Loucy (cell line): ENCODE measurements around the gene ATP1B3.

Experiments used
- H2AFZ ChIP-seq: fragments of 200-600 bp; sonication (generic); 2 replicates; pipeline ENCODE4 v1.6.0; 2016; ENCODE audit warnings: antibody characterized with exemption, mild to moderate bottlenecking, low read length, moderate library complexity
- H3F3A ChIP-seq: fragments of 200-600 bp; 2 replicates; pipeline ENCODE4 v1.6.0; 2016; ENCODE audit warnings: antibody characterized with exemption, low read depth, mild to moderate bottlenecking
- H3K27me3 ChIP-seq: fragments of 200-600 bp; sonication (generic); 2 replicates; pipeline ENCODE4 v1.6.1; 2014; ENCODE audit warnings: low read length, mild to moderate bottlenecking; ENCODE audit not compliant: insufficient read depth, poor library complexity, severe bottlenecking
- H3K36me3 ChIP-seq: fragments of 200-600 bp; sonication (generic); 2 replicates; pipeline ENCODE4 v1.6.1; 2016; ENCODE audit warnings: low read length; ENCODE audit not compliant: insufficient read depth
- H3K4me1 ChIP-seq: fragments of 200-600 bp; sonication (generic); 2 replicates; pipeline ENCODE4 v1.5.1; 2014; ENCODE audit warnings: low read length, mild to moderate bottlenecking; ENCODE audit not compliant: insufficient read depth, poor library complexity, severe bottlenecking
- H3K4me2 ChIP-seq: fragments of 200-600 bp; sonication (generic); 2 replicates; pipeline ENCODE4 v1.6.0; 2014; ENCODE audit warnings: antibody characterized with exemption, low read length, low read depth, mild to moderate bottlenecking; ENCODE audit not compliant: poor library complexity, severe bottlenecking
- H3K4me3 ChIP-seq: fragments of 200-600 bp; sonication (generic); 2 replicates; pipeline ENCODE4 v1.5.1; 2014; ENCODE audit warnings: low read length, mild to moderate bottlenecking, mixed read lengths; ENCODE audit not compliant: poor library complexity, severe bottlenecking
- H3K79me2 ChIP-seq: fragments of 200-600 bp; sonication (generic); 2 replicates; pipeline ENCODE4 v1.6.1; 2014; ENCODE audit warnings: low read length; ENCODE audit not compliant: insufficient read depth
- H3K9ac ChIP-seq: fragments of 200-600 bp; sonication (generic); 2 replicates; pipeline ENCODE4 v1.6.0; 2014; ENCODE audit warnings: mild to moderate bottlenecking, low read depth, low read length, moderate library complexity; ENCODE audit not compliant: poor library complexity, severe bottlenecking
- H3K9me2 ChIP-seq: fragments of 200-600 bp; sonication (generic); replicated peaks from 2 replicates; pipeline ENCODE4 v1.6.1; 2016; ENCODE audit warnings: low read depth, low read length, mixed read lengths
- H3K9me3 ChIP-seq: fragments of 200-600 bp; sonication (generic); 2 replicates; pipeline ENCODE4 v1.6.1; 2014; ENCODE audit warnings: mild to moderate bottlenecking, antibody characterized with exemption, low read length, low read depth; ENCODE audit not compliant: insufficient read depth
- H4K20me1 ChIP-seq: fragments of 200-600 bp; sonication (generic); 2 replicates; pipeline ENCODE4 v1.6.0; 2014; ENCODE audit warnings: antibody characterized with exemption, low read length, mild to moderate bottlenecking; ENCODE audit not compliant: insufficient read depth, poor library complexity, severe bottlenecking
- CTCF ChIP-seq: fragments of 200-600 bp; sonication (generic); conservative IDR thresholded peaks from 2 replicates; pipeline ENCODE4 v1.5.1; 2014; ENCODE audit warnings: mild to moderate bottlenecking, antibody characterized with exemption, low read length
- EZH2phosphoT487 ChIP-seq: fragments of 200-600 bp; IDR thresholded peaks from 2 replicates; pipeline ENCODE4 v1.6.1; 2018; ENCODE audit warnings: antibody characterized with exemption, mild to moderate bottlenecking, moderate library complexity, borderline replicate concordance

Gene ATP1B3

DNA sequence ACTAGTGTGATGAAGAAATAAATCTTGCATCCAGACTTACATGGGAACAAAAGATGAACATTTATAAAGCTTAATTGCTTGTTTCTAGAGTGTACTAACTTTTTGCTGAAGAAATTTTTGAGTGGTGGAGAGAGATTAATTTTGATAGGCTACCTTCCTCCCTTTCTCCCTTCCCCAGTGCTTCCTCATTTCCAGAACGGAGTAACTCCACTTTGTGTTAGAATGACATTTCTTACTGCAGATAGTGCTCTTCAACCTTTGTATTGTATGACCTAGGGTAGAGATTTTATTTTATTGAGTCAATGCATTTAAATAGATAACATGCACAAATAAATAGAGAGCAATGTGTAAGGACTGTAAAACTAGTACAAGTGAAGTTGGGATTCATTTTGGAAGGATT is 1.9 kb downstream of the ATP1B3 start:
- Histone ChIP-seq H3K4me1 (peaks cover 45% of the 10 kb centered on the region), H3K79me2 (peaks cover 66% of the 10 kb centered on the region), H3K9me2 (no peaks in the 10 kb centered on the region), H3K9ac (peak overlapping the region; percentile 75), H3K9me3 (no peaks in the 10 kb centered on the region), H3K36me3 (no peaks in the 10 kb centered on the region), H2AFZ (no peak overlapping the region), H3F3A (0 out of 2 replicates have a peak, but pooled peaks cover 3% of the 10 kb centered on the region), H4K20me1 (peaks cover 22% of the 10 kb centered on the region), H3K4me3 (peak overlapping the region; percentile 81), H3K4me2 (peak overlapping the region; percentile 91), H3K27me3 (no peaks in the 10 kb centered on the region)
- TF ChIP-seq CTCF (no peak), EZH2phosphoT487 (no peak)

- TF ChIP-seq CTCF (no peak), EZH2phosphoT487 (no peak)
- H3K4me3 ChIP-seq = peak overlapping the region; percentile 81
- no peaks in the 10 kb centered on the region for H3K27me3 ChIP-seq
- peak overlapping the region; percentile 75 for H3K9ac ChIP-seq
- no peak overlapping the region for H2AFZ ChIP-seq
- no peaks in the 10 kb centered on the region for H3K9me2 ChIP-seq
- H3K36me3 ChIP-seq = no peaks in the 10 kb centered on the region
- H3K4me1 ChIP-seq = peaks cover 47% of the 10 kb centered on the region
- peaks cover 22% of the 10 kb centered on the region for H4K20me1 ChIP-seq
- H3K9me3 ChIP-seq = no peaks in the 10 kb centered on the region
- peak overlapping the region; percentile 91 for H3K4me2 ChIP-seq
- H3K79me2 ChIP-seq = peaks cover 71% of the 10 kb centered on the region
- H3F3A ChIP-seq = 0 out of 2 replicates have a peak, but pooled peaks cover 3% of the 10 kb centered on the region
Measured at GRCh38 chr3:141878817-141879216, 2.4 kb downstream of the ATP1B3 start.

- no peak for TF ChIP-seq EZH2phosphoT487
- TF ChIP-seq CTCF = no peak
- peaks cover 48% of the 10 kb centered on the region for H3K4me1 ChIP-seq
- H3K9me2 ChIP-seq = no peaks in the 10 kb centered on the region
- peak overlapping the region; percentile 93 for H3K4me2 ChIP-seq
- peaks cover 99% of the 10 kb centered on the region for H3K79me2 ChIP-seq
- H3K27me3 ChIP-seq = no peaks in the 10 kb centered on the region
- 0 out of 2 replicates have a peak, but pooled peaks cover under 1% of the 10 kb centered on the region for H3F3A ChIP-seq
- peak overlapping the region; percentile 26 for H3K9ac ChIP-seq
- H2AFZ ChIP-seq = peak overlapping the region; percentile 71
- peak overlapping the region; percentile 70 for H3K4me3 ChIP-seq
- H3K36me3 ChIP-seq = no peaks in the 10 kb centered on the region; the same call in 1 of the 2 replicates
- no peaks in the 10 kb centered on the region for H3K9me3 ChIP-seq
- peaks cover 22% of the 10 kb centered on the region for H4K20me1 ChIP-seq
Measured at GRCh38 chr3:141881702-141882101, 5.3 kb downstream of the ATP1B3 start.
